MCF 10A (cell line): ENCODE data around the gene ARHGAP15. TPM values are rescaled to one million over a fixed set of nuclear protein-coding genes. Genes with fewer than 3 reads are reported as not detected.

Experiments
- BruUV-seq: library from RNA; stranded (reverse); fragments of 400-500 nt; replicated peaks from 2 replicates; lab custom pipeline; 2021; lab: Mats Ljungman, UMichigan
- CTCF ChIA-PET: fragments of 300-600 bp; sonication (Branson Sonifier 250); formaldehyde crosslinking; extraction: SDS; loops from one replicate; lab custom pipeline; 2021; ENCODE audit warnings: antibody characterized with exemption, inconsistent platforms; lab: Yijun Ruan, JAX
- POLR2A ChIA-PET: fragments of 300-600, 350-650 bp; sonication (Branson Sonifier 250); formaldehyde crosslinking; extraction: SDS; loops from one replicate; lab custom pipeline; 2020; ENCODE audit warnings: antibody characterized with exemption, inconsistent platforms; lab: Yijun Ruan, JAX
- DNase-seq: peaks from one replicate; pipeline ENCODE4 v3.0.0-alpha.2; 2018; ENCODE audit not compliant: unreplicated experiment
- H3K27ac Mint-ChIP-seq: one replicate; pipeline ENCODE4 v1.8.0; 2022; ENCODE audit warnings: mild to moderate bottlenecking, low read depth, mixed read lengths; ENCODE audit not compliant: unreplicated experiment
- H3K27me3 Mint-ChIP-seq: one replicate; pipeline ENCODE4 v1.8.0; 2022; ENCODE audit warnings: mixed read lengths; ENCODE audit not compliant: insufficient read depth, unreplicated experiment
- H3K36me3 Mint-ChIP-seq: one replicate; pipeline ENCODE4 v1.8.0; 2022; ENCODE audit warnings: mild to moderate bottlenecking, moderate library complexity, mixed read lengths; ENCODE audit not compliant: insufficient read depth, unreplicated experiment
- H3K4me1 Mint-ChIP-seq: one replicate; pipeline ENCODE4 v1.8.0; 2022; ENCODE audit warnings: mixed read lengths; ENCODE audit not compliant: insufficient read depth, unreplicated experiment
- H3K4me3 Mint-ChIP-seq: one replicate; pipeline ENCODE4 v1.8.0; 2022; ENCODE audit warnings: mild to moderate bottlenecking, moderate library complexity, mixed read lengths; ENCODE audit not compliant: unreplicated experiment
- H3K9me3 Mint-ChIP-seq: one replicate; pipeline ENCODE4 v1.8.0; 2022; ENCODE audit warnings: mixed read lengths; ENCODE audit not compliant: unreplicated experiment
- CTCF ChIP-seq: fragments of 200-600 bp; IDR thresholded peaks from one replicate; pipeline ENCODE4 v1.8.0; 2022; ENCODE audit warnings: antibody characterized with exemption, mild to moderate bottlenecking; ENCODE audit not compliant: unreplicated experiment
- intact Hi-C: fragments of 100-400 bp; cut with micrococcal nuclease; formaldehyde crosslinking; loops from 2 replicates; pipeline ENCODE4 v1.14.1; 2022
- total RNA-seq: library from RNA; stranded (reverse); gene quantifications from 2 replicates; pipeline ENCODE4 v1.2.3, GENCODE V29; 2022

Gene ARHGAP15
- total RNA-seq, 1 experiment from 2014 or later, result not detected

GRCh38 chr2:143417428-143417827 lies 288.2 kb downstream of the ARHGAP15 start:
- POLR2A ChIA-PET, result no interaction called here
- CTCF ChIA-PET, result no interaction called here
- no peak for DNase-seq
- H3K27me3 Mint-ChIP-seq, result no peaks in the 10 kb centered on the region
- no peaks in the 10 kb centered on the region for H3K4me1 Mint-ChIP-seq
- no peak overlapping the region for H3K4me3 Mint-ChIP-seq
- intact Hi-C loops, result no loop called here
- BruUV-seq, result no TSS peak
- TF ChIP-seq CTCF, result no peak
- no peaks in the 10 kb centered on the region for H3K36me3 Mint-ChIP-seq
- no peaks in the 10 kb centered on the region for H3K9me3 Mint-ChIP-seq
- H3K27ac Mint-ChIP-seq, result no peak overlapping the region

- no peaks in the 10 kb centered on the region for H3K36me3 Mint-ChIP-seq
- no peak for DNase-seq
- TF ChIP-seq CTCF, result no peak
- ChIA-PET POLR2A (no interaction called here), CTCF (interaction anchor here (0.5 kb wide), 1 partner anchor 50 kb away, joined by 3 read pairs; no protein-coding TSS in a partner anchor)
- H3K9me3 Mint-ChIP-seq, result no peaks in the 10 kb centered on the region
- H3K4me3 Mint-ChIP-seq, result no peak overlapping the region
- BruUV-seq, result no TSS peak
- no peaks in the 10 kb centered on the region for H3K4me1 Mint-ChIP-seq
- H3K27ac Mint-ChIP-seq, result no peak overlapping the region
- intact Hi-C loops, result no loop called here
- H3K27me3 Mint-ChIP-seq, result no peaks in the 10 kb centered on the region
Observed at GRCh38 chr2:143420313-143420712, 291.1 kb downstream of the ARHGAP15 start.

GRCh38 chr2:143422681-143423080 lies 293.5 kb downstream of the ARHGAP15 start:
- no peaks in the 10 kb centered on the region for H3K27me3 Mint-ChIP-seq
- H3K9me3 Mint-ChIP-seq, result no peaks in the 10 kb centered on the region
- no peak for TF ChIP-seq CTCF
- H3K4me3 Mint-ChIP-seq, result no peak overlapping the region
- intact Hi-C loops, result no loop called here
- no peak overlapping the region for H3K27ac Mint-ChIP-seq
- DNase-seq, result no peak
- BruUV-seq, result no TSS peak
- CTCF ChIA-PET, result interaction anchor here (0.7 to 0.8 kb wide), 3 partner anchors 9 to 29 kb away, joined by 3 read pairs; no protein-coding TSS in a partner anchor
- no peaks in the 10 kb centered on the region for H3K36me3 Mint-ChIP-seq
- peaks cover 9% of the 10 kb centered on the region for H3K4me1 Mint-ChIP-seq
- POLR2A ChIA-PET, result no interaction called here

DNA sequence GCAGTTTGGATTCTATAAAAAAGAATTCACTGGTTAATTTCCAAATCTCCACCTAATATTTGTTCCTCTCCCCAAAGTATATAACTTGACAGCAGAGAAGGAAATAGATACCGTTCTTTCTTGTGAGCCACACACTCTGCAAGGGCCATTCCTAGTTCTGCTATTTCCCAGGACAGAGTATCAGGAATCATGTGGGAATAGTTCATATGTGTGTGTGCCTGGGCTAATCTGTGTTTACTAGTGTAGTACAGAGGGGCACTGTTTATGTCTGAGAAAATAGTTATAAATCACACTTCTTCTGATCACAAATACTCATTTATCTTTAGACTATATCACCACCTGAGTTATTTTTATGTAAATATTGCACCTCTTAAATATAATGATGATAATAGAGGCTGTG lies 296.7 kb downstream of the ARHGAP15 start:
- POLR2A ChIA-PET, result interaction anchor here (1.4 to 1.5 kb wide), 2 partner anchors 12 to 26 kb away, joined by 4 to 5 read pairs; no protein-coding TSS in a partner anchor
- Mint-ChIP-seq H3K4me1 (peaks cover 26% of the 10 kb centered on the region), H3K27ac (no peak overlapping the region), H3K27me3 (no peaks in the 10 kb centered on the region), H3K36me3 (peaks cover 7% of the 10 kb centered on the region), H3K9me3 (no peaks in the 10 kb centered on the region), H3K4me3 (no peak overlapping the region)
- intact Hi-C loops, result no loop called here
- CTCF ChIA-PET, result no interaction called here
- DNase-seq, result no peak
- no peak for TF ChIP-seq CTCF
- BruUV-seq, result no TSS peak
